Esophagus muscularis mucosa (tissue), 4 donors: Measurements from ENCODE around the gene GCKR.

Experiments
- EP300 ChIP-seq: sonication (generic); formaldehyde crosslinking; IDR thresholded peaks from one replicate; pipeline ENCODE4 v1.6.1; 2017; ENCODE audit warnings: antibody characterized with exemption
- POLR2A ChIP-seq: fragments of 450-650 bp; IDR thresholded peaks from one replicate; pipeline ENCODE4 v1.6.1; 2017; ENCODE audit warnings: antibody characterized with exemption, moderate library complexity, mild to moderate bottlenecking, low read depth
- POLR2AphosphoS5 ChIP-seq, 2 donors: sonication (generic); formaldehyde crosslinking; IDR thresholded peaks; one replicate each; pipeline ENCODE4 v1.6.1; 2017; ENCODE audit warnings: antibody characterized with exemption in 2 of 2
- TF ChIP-seq, protein P1 (sequence below), 3 experiments: fragments of 200-600 bp in 2 of 3; fragments of 450-650 bp in 1 of 3; sonication (generic) in 2 of 3; IDR thresholded peaks; one replicate each; pipeline ENCODE4 v1.5.1; 2017 to 2019; ENCODE audit warnings: antibody characterized with exemption in 3 of 3, mild to moderate bottlenecking in 2 of 3, moderate library complexity in 1 of 3

DNA sequence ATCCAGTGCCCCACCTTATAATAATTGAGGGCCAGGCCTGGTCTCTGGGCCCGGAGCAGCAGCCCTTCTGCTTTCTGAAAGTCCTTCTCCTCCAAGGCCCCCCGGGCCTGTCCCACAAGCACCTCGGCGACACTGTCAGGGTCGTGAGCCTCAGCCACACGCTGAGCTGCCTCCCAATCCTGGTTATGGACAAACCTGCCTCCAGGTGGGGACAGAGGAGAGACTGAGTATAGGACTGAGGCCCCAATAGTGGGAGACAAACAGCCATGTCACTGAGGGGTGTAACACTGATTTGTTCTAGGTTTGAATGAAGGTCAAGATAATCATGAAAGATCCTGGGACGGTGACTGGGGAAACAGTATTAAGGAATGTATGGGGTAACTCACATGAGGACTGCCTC lies 42.7 kb upstream of the GCKR start:
- TF ChIP-seq, protein P1, sequence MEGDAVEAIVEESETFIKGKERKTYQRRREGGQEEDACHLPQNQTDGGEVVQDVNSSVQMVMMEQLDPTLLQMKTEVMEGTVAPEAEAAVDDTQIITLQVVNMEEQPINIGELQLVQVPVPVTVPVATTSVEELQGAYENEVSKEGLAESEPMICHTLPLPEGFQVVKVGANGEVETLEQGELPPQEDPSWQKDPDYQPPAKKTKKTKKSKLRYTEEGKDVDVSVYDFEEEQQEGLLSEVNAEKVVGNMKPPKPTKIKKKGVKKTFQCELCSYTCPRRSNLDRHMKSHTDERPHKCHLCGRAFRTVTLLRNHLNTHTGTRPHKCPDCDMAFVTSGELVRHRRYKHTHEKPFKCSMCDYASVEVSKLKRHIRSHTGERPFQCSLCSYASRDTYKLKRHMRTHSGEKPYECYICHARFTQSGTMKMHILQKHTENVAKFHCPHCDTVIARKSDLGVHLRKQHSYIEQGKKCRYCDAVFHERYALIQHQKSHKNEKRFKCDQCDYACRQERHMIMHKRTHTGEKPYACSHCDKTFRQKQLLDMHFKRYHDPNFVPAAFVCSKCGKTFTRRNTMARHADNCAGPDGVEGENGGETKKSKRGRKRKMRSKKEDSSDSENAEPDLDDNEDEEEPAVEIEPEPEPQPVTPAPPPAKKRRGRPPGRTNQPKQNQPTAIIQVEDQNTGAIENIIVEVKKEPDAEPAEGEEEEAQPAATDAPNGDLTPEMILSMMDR (IDR thresholded peaks at IDR 0.05) = no peak
- TF ChIP-seq POLR2A (no peak), EP300 (no peak), POLR2AphosphoS5 (IDR thresholded peaks at IDR 0.05) (no peak)
